Dedifferentiated amniotic fluid mesenchymal stem cell (primary cell): Measurements from ENCODE around the gene ZNF835.

ENCODE experiments used
- DNase-seq: peaks from one replicate; pipeline ENCODE4 v3.0.0-alpha.2; 2016; ENCODE audit errors: extremely low spot score

The ZNF835 gene

DNA sequence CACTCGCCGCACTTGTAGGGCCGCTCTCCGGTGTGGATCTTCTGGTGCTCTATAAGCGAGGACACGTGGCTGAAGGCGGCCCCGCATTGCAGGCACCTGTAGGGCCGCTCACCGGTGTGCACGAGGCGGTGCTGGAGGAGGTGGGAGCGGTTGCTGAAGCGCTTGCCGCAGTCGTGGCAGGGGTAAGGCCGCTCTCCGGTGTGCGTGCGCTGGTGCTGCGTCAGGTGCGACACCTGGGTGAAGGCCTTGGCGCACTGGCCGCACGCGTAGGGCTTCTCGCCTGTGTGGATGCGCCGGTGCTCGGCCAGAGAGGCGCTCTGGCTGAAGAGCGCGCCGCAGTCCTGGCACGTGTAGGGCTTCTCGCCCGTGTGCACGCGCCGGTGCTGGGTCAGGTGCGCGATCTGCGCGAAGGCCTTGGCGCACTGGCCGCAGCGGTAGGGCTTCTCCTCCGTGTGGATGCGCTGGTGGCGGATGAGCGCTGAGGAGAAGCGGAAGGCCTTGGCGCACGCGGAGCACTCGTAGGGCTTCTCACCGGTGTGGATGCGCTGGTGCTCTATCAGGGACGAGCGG, 7.5 kb downstream of the ZNF835 start:
- no peak for DNase-seq

DNA sequence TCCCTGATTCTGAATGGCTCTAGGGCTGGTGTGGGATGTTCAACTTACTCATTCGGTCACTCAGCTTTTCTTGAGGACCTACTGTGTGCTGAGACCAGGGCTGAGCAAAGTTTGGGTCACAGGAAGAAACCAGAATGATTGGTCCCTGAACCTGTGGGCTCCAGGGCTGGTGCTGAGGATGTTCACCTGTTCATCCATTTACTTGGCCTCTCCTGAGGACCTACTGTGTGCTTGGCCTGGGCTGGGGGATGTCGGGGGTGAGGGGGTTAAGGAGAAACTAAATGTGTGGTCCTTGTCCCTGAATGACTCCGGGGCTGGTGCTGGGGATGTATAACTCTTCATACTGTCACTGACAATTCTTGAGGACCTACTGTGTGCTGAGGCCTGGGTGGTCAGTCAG, 10.3 kb downstream of the ZNF835 start:
- no peak for DNase-seq

DNA sequence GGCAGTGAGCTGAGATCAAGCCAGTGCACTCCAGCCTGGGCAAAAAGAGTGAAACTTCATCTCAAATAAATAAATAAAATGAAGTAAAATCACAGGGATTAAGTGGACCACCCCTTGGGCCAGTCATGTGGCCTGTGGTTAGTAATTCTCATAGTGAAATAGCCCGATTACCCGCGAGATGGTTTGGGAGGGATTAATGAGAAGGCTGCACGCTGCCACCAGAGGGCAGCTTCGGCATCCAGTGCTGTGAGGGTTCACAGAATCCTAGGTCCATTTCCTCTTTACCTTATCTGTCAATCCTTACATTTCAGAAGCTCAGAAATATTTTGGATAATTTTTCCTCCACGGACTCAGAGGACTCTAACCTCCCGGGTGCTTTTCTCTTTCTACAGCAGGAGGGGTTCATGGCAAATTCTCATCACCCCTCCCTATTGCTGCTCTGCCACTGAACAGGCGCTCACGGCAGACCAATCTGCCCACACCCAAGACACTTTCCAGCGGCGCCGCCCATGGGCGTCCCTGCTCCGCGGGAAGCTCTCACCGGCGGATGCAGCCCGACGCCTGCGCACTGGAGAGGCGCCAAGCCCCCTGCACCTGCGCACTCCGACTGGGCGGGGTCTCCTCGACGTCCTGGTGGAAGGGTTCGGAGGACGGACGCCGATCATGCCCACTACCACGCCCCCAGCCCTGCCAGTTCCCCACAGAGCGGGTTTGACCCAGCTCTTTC, 11.0 kb downstream of the ZNF835 start:
- no peak for DNase-seq

DNA sequence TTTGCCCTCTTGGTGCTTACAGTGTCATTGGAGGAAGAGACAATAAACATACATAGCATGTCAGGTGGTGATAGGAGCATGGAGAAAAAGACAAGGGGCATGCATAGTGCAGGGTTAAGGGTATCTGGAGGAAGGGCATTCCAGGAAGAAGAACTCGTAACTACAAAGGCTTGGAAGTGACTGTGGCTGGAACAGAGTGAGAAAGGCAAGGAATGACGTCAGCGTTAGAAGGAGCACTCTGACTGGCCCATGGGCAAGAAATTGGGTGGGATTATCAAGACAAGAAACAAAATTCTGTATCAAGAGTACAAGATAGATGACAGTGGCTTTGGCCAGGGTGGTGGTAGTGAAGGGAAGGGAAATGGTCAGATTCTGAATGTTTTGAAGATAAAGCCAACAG, 17.4 kb downstream of the ZNF835 start:
- no peak for DNase-seq

DNA sequence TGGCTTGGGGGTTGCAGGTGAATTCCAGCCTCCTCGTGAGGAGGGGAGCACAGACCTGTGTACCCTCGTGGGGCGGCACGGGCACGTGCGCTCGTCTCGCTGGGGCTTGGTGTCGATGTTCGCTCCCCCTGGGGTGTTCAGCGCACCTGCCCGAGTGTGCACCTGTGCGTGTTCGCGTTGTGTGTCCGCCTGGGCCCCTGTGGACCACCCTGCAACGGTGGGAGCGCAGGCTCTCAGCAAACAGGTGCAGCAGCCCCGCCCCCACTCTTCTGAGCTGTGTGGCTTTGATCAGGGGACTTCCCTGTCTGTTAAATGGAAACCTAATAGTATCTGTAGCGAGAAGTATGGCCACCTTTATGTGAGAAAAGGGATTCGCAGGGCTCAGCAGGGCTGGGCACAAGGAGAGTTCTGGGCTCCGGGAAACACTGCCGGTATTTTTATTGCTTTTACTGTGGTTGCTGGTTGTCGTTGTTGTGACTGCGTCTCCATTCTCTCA, 28.0 kb downstream of the ZNF835 start:
- no peak for DNase-seq

DNA sequence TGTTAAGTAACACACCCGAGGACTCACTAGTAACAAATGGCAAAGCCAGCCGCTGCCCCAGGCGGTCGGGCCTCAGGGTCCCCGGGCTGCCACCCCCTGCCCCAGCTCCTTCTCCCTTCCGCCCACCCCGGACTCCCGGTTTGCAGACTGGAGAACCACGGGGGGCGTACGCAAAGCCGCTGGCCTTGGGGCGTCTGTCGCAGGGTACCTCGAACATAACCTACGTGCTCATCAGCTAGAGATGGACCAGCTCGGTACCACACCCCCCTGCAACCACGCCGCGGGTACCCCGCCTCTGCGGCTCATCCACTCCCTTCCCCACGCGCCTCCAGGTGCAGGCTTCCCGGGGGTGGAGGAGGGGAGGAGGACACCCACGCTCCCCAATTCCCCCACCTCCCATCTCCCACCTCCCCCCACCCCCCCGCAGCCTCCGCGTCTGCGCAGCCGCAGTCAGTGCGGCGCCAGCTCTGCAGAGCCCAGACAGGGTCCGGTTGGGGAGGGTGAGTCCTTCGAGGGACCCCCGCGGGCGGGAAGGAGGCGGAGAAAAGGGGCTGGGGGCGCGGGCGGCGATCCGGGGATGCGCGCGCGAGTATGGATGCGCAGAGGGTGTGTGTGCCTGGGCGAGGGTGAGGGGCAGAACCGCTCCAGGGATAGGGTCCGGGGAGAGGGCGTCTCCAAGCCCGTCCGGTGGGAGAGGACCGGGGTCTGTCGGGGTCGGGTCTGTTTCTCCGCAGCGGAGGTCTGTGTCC, 28.7 kb downstream of the ZNF835 start, which contains the start of gene SMIM17:
Gene SMIM17 (plus strand): TSS at position 449 of the 749 bp plus-strand sequence. CDS start 2,509 bp downstream, outside the sequence.
- no peak for DNase-seq

DNA sequence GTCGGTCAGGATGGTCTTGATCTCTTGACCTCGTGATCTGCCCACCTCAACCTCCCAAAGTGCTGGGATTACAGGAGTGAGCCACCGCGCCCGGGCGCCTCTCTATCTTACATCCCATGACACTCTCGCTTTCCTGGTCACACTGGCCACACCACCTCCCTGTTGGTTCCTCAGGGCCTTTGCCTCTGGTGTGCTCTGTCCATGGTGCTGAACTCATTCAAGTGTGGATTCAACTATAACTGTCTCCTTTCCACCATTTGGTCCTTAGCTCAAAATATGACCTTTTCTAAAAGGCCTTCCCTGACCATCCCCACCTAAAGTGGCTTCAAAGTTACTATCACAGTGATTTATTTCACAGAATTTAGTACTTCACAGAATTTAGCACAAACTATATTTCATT, 32.3 kb downstream of the ZNF835 start:
- DNase-seq: no peak

DNA sequence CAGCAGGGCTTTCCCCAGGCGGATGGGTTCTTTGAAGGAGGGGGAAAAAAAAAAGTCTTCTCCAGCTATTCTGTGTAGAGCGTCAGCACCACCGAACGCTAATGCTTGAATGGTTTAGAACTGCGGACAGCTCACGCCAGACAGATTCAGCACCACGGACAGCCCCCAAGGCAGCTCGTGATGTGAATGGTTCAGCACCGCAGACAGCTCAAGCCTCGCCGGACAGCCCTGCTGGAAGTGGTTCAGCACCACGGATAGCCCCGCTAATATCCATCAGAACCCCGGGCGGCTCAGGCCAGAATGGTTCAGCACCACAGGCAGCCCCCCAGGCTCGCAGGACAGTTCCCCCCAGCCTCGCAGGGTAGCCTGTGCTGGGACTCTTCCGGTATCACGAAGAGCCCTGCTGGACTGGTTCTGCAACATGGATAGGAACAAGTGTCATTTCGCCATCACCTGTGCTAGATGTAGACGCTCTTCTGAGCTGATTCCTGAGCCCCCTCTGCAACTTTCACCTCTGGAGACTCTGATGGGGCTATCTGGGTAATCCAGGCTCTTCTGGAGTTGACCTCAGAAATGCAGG, 33.5 kb downstream of the ZNF835 start:
- DNase-seq: peak; percentile 67

DNA sequence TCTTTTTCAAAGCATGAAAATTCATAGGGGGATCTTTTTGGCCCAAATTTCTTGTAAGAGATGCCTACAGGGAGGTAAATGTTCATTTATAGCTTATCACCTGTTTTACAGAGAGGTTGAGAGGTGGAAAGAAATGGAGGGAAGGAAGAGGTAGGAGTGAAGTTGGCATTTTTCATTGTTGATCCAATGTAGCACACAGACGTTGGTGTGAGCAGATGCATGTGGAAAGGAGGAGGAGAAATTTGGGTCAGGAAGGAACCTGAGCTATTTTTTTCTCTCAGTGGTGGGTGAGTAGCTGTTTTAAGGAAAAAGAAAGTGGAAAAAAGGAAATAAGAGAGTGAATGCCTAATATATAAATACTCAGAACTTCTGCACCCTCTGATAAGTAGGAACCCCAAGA, 38.5 kb downstream of the ZNF835 start:
- DNase-seq: no peak

DNA sequence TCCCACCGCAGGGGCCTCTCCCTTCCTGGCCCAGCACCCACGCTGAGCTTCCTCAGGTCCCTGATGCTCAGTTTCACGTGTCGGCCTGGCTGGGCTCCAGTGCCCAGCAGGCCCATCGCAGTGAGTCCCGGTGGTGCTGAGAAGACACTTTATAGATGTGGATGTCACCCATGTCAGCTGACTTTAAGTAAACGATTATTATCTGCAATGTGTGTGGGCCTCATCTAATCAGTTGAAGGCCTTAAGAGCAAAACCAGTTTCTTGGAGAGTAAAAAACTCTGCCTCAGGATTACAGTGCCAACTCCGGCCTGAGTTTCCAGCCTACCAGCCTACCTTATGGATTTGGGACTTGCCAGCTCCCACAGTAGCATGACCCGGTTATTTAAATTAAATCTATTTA, 45.8 kb downstream of the ZNF835 start:
- DNase-seq: no peak

DNA sequence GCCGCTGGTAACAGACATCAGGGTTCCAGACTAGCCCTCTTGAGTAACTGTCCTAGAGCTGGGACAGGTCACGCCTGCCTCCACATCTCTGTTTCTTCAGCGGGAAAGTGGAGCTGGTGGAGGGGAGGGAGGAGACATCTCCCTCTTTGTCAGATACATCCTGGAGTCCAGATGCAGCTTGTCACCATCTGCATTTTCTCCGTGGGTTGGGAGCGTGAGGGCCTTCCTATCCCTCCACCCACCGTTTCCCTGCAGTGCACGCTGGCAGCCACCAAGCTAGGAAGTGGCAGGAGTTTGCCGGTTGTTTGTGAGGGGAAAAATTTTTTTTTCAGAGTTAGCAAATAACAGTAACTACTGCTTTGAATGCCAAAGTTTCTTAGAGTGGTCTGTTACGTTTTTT, 48.6 kb downstream of the ZNF835 start:
- no peak for DNase-seq

DNA sequence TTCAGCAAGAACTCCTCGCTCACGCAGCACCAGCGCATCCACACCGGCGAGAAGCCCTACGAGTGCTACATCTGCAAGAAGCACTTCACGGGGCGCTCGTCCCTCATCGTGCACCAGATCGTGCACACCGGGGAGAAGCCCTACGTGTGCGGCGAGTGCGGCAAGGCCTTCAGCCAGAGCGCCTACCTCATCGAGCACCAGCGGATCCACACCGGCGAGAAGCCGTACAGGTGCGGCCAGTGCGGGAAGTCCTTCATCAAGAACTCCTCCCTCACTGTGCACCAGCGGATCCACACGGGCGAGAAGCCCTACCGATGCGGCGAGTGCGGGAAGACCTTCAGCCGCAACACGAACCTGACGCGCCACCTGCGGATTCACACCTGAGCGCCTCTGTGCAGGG, 49.2 kb downstream of the ZNF835 start:
- DNase-seq: no peak

DNA sequence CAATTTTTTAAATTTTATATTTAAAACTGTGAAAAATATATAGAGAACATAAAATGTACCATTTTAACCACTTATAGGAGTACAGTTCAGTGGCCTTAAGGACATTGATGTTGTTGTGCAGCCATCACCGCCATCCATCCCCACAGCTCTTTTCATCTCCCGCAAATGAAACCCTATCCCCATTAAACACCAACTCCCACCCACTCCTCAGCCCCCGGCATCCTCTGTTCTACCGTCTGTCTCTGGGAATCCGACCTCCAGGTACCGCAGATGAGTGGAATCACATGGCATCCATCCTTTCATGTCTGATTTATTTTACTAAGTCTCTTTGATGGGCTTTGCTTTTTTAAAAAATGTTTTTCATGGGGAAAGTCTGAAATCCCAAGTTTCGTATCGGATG, 52.4 kb downstream of the ZNF835 start:
- DNase-seq: no peak

DNA sequence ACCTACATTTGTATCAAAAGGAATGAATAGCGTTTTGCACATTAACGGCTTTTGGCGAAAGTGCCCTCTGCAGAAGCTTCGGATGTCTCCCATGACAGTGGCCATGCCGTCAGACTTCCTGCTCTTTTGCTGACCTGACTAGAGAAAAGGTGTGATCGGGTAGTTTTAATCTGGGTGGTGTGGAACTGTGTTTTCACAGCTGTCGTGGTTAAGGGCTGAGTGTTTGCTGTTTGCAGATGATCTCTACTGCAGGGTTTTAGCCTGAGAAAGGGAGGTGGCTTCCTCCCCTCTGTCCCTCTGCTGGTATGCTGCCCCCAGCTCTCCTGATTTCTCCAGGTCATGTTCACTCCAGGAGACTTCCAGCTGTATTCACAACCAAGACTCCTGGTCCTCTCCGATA, 54.0 kb downstream of the ZNF835 start:
- no peak for DNase-seq

DNA sequence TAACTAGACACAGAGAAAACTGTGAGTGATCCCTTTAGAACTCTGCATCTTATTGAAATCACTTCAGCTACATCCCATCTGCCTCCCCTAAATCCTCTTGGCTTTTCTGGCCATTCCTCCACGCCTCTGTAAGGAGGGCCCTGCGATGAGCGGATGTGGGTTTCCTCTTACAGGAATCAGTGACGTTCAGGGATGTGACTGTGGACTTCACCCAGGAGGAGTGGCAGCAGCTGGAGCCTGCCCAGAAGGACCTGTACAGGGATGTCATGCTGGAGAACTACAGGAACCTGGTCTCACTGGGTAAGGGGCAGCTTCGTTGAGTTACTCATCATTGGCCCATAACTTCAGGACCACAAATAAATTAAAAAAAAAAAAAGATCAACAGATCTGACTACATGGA, 57.9 kb downstream of the ZNF835 start:
- DNase-seq: no peak

DNA sequence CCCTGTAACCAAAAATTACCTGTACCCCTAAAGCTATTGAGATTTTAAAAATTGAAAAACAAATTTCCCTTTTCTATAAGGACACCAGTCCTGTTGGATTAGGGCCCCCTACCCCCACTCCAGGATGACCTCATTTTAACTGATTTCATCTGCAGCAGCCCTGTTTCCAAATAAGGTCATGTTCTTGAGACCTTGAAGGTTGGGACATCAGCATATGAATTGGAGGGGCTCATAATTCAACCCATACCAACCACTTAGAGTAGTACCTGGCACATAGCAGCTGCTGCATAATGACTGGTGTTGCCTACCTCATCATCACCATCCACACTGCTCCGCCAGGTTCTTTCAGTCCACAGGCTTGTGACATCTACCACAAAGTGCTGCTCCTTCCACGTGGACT, 58.8 kb downstream of the ZNF835 start:
- no peak for DNase-seq
